Measurements from ENCODE around the gene MAP7D2.
"Not testable (repeated sequence)": the region's sequence is repeated elsewhere in the genome, so short reads cannot be mapped to it uniquely, and the experiment has no call there.

The MAP7D2 gene

GRCh38 chrX:20116577-20117240 is at the start of gene MAP7D2:
MAP7D2 (minus strand) TSS chrX:20116907; CDS start chrX:20116879, 28 bp downstream.
- DNase-seq: no peak

GRCh38 chrX:20162516-20162915 is 45.8 kb upstream of the MAP7D2 start:
- DNase-seq: not testable (repeated sequence)

- DNase-seq: no peak
Measured at GRCh38 chrX:20159797-20160385, 43.2 kb upstream of the MAP7D2 start.

- no peak for DNase-seq
Measured at GRCh38 chrX:20151689-20152088, 35.0 kb upstream of the MAP7D2 start.

- no peak for DNase-seq
Measured at GRCh38 chrX:20149326-20149725, 32.6 kb upstream of the MAP7D2 start.

- DNase-seq: no peak
Measured at GRCh38 chrX:20147561-20147960, 30.9 kb upstream of the MAP7D2 start.

GRCh38 chrX:20144491-20144890 is 27.8 kb upstream of the MAP7D2 start:
- DNase-seq: no peak

- no peak for DNase-seq
Measured at GRCh38 chrX:20143561-20143960, 26.9 kb upstream of the MAP7D2 start.

GRCh38 chrX:20143111-20143510 is 26.4 kb upstream of the MAP7D2 start:
- no peak for DNase-seq

- DNase-seq: peak; percentile 99
Measured at GRCh38 chrX:20141281-20142220, 24.8 kb upstream of the MAP7D2 start, which contains the start of gene EIF1AX. EIF1AX (minus strand) TSS chrX:20141838; CDS start chrX:20141640, 198 bp downstream.

GRCh38 chrX:20140420-20140819 is 23.7 kb upstream of the MAP7D2 start:
- DNase-seq: no peak

- DNase-seq: no peak
Measured at GRCh38 chrX:20139966-20140365, 23.3 kb upstream of the MAP7D2 start.

- no peak for DNase-seq
Measured at GRCh38 chrX:20135944-20136343, 19.2 kb upstream of the MAP7D2 start.

GRCh38 chrX:20132666-20133065 is 16.0 kb upstream of the MAP7D2 start:
- no peak for DNase-seq

GRCh38 chrX:20130357-20130756 is 13.7 kb upstream of the MAP7D2 start:
- DNase-seq: no peak

- no peak for DNase-seq
Measured at GRCh38 chrX:20129547-20129946, 12.8 kb upstream of the MAP7D2 start.

GRCh38 chrX:20128670-20129069 is 12.0 kb upstream of the MAP7D2 start:
- no peak for DNase-seq

GRCh38 chrX:20127440-20127839 is 10.7 kb upstream of the MAP7D2 start:
- not testable (repeated sequence) for DNase-seq

GRCh38 chrX:20126833-20127232 is 10.1 kb upstream of the MAP7D2 start:
- DNase-seq: not testable (repeated sequence)

GRCh38 chrX:20124964-20125363 is 8.3 kb upstream of the MAP7D2 start:
- DNase-seq: no peak

- no peak for DNase-seq
Measured at GRCh38 chrX:20118065-20118824, 1.5 kb upstream of the MAP7D2 start.

- no peak for DNase-seq
Measured at GRCh38 chrX:20116087-20116576, 575 bp downstream of the MAP7D2 start.
